OCI-LY1 (cell line): ENCODE results near the gene ANKDD1A.

Experiments used
- EZH2 ChIP-seq: fragments of 200-600 bp; sonication (generic), shearing (Covaris generic); IDR thresholded peaks from 2 replicates; pipeline ENCODE4 v1.8.0; 2017; ENCODE audit warnings: borderline replicate concordance, mixed run types, mild to moderate bottlenecking, antibody characterized with exemption, low read length, moderate library complexity, mixed read lengths
- TF ChIP-seq, protein P1 (sequence below): fragments of 200-600 bp; sonication (generic), shearing (Covaris generic); IDR thresholded peaks from 2 replicates; pipeline ENCODE4 v1.5.1; 2017; ENCODE audit warnings: mild to moderate bottlenecking, antibody characterized with exemption, low read length, moderate library complexity, mixed read lengths

DNA sequence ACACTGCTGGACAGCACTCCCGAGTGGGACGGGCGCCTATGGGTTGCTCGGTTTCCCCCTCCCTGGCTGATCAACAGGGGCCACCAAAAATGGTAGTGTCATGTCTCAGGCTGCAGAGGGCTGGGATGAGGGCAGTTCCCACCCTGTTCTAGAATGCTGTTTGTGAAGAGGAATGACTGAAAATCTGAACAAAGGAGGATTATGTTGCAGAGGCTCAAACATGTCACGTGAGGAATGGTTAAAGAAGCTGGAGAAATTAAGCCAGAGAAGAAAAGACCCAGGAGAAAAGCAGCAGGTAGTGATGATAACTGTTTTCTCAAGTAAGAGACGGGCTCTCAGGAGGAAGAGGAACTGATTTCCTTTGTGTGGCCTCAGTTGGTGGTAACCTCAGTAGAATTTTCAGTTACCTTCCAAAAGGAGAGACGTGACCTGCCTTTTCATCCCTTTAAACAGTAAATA is 67.6 kb downstream of the ANKDD1A start:
- TF ChIP-seq, protein P1, sequence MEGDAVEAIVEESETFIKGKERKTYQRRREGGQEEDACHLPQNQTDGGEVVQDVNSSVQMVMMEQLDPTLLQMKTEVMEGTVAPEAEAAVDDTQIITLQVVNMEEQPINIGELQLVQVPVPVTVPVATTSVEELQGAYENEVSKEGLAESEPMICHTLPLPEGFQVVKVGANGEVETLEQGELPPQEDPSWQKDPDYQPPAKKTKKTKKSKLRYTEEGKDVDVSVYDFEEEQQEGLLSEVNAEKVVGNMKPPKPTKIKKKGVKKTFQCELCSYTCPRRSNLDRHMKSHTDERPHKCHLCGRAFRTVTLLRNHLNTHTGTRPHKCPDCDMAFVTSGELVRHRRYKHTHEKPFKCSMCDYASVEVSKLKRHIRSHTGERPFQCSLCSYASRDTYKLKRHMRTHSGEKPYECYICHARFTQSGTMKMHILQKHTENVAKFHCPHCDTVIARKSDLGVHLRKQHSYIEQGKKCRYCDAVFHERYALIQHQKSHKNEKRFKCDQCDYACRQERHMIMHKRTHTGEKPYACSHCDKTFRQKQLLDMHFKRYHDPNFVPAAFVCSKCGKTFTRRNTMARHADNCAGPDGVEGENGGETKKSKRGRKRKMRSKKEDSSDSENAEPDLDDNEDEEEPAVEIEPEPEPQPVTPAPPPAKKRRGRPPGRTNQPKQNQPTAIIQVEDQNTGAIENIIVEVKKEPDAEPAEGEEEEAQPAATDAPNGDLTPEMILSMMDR = no peak
- no peak for TF ChIP-seq EZH2
